NK-92 (cell line): ENCODE data around the gene LGSN.
"Not testable (repeated sequence)": the region's sequence is repeated elsewhere in the genome, so short reads cannot be mapped to it uniquely, and the experiment has no call there.

Experiments used
- DNase-seq: peaks from one replicate; lab custom pipeline; 2025; ENCODE audit not compliant: unreplicated experiment; lab: John Stamatoyannopoulos, UW

The LGSN gene

GRCh38 chr6:63307581-63308246 is 12.1 kb downstream of the LGSN start:
- DNase-seq, result no peak

- no peak for DNase-seq
Observed at GRCh38 chr6:63306420-63306819, 13.4 kb downstream of the LGSN start.

DNA sequence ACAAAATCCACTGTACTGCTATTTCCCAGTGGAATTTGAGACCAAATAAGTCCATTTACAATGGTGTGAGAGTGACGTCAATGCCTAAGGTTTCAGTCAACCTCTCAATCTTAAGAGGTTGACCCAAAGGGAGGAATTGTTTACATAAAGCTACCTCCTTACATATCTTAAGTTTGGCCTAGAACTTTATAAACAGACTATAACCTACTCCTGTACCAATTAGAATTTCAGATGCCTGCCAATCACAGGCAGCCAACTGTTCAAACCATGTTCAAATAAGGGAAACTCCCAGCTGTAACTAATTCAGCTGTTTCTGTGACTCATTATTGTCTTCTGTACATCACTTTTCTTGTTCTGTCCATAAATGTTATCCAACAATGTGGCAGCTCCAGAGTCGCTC is 14.5 kb downstream of the LGSN start:
- DNase-seq, result no peak

GRCh38 chr6:63303476-63303875 is 16.3 kb downstream of the LGSN start:
- no peak for DNase-seq

DNA sequence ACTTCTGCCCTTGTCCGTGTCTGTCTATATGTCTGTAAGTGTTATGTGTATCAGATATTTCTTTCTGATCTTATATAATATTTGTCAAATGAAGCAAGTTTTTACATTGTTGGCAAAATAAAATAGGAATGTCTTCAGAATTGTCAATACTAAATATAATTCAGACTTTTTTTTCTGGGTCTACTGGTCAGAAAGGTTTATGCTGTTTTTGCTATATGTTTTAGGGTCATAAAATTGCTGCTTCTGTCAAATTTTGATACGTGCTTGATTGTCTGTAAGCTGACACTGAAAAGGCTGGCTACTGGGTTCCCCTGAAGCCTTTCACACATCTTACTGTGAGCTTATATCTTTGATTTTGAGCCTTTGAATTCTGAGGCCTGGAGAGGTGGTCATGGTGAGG is 20.1 kb downstream of the LGSN start:
- no peak for DNase-seq

DNA sequence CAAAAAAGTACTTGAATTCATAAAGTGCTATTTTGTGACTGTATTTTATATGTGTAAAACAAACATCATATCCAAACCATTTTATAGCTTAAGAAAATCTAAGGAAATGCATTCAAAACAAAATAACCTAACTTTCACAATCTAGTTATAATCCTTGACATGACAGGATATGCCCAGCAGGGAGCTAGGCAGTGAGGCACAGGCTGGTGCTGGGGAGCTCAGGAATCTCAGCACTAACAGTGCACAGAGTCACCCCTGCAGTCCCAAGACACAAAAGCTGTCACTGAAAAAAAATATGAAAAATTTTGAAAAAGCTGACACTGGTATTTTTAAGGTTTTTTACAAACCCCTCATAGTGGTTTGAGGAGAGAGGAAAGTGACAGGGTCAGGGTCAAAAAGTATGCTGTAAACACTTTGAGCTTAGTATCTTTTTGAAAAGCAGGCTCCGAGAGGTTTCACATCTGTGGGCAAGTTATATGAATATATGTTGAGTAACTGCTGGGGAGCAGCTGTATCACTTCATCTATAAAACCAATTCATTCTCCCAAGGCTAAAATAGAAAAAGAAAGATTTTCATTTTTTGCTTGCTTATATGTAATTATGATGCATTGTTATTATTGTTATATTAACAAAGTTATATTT is 24.1 kb downstream of the LGSN start:
- DNase-seq, result no peak

GRCh38 chr6:63290492-63291058 is 29.2 kb downstream of the LGSN start:
- DNase-seq, result no peak

- no peak for DNase-seq
Observed at GRCh38 chr6:63289269-63289872, 30.4 kb downstream of the LGSN start.

- no peak for DNase-seq
Observed at GRCh38 chr6:63280639-63281180, 39.1 kb downstream of the LGSN start.

GRCh38 chr6:63278916-63279315 is 40.9 kb downstream of the LGSN start:
- no peak for DNase-seq

DNA sequence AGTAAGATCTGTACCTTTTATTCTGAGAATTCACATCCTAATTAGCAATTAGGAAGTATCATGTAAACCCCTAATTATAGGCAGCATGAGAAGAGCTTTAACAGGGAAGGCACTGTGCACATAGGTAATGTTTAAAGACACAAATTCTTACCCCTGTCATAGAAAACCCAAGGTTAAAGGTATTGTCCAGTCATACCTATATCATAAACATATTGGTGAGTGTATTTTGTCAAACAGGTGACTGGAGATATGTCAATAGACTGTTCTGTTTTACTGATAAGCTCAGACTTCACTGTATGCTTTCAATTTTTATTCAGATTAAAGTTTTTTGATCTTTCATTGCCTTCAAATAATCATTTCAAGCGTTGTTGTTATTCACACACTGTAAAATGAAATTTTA is 43.8 kb downstream of the LGSN start:
- DNase-seq, result no peak

GRCh38 chr6:63274795-63275430 is 44.9 kb downstream of the LGSN start:
- not testable (repeated sequence) for DNase-seq

DNA sequence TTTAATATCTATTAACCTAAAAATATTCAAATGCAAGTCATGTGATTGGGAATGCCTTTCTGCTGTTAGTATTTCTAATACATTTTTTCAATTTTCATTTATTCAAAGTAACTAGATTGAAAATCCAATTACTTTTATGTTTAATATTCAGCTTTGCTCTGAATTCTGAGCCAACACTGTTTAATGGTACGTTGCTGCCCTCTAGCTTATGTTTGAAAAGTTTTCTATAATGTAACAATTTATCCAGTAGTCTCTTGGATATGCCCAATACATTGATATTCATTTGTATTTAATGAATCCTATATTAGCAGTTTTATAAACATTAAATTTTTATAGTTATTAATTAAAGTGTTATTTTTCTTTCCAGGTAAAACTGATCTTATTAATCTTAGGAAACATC is 47.4 kb downstream of the LGSN start:
- DNase-seq, result no peak

GRCh38 chr6:63269470-63269869 is 50.3 kb downstream of the LGSN start:
- DNase-seq, result no peak

- DNase-seq, result no peak
Observed at GRCh38 chr6:63268574-63268973, 51.2 kb downstream of the LGSN start.

DNA sequence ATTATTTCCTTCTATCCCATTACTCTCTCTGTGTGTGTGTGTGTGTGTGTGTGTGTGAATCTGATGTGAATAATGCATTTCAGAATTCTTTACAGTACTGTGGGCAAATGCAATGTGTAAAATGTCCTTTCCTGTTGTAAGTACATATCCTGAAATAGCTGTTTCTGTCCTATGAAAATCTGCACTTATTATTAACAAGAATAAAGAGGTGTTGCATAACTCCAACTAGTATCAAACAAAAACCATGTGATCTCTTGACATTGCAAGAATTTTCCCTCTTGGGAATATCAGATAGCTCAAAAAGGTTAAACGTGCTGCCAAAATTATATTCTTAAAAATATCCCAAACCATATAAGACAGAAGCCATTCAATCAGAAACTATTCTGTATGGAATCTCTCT is 52.0 kb downstream of the LGSN start:
- DNase-seq, result no peak

DNA sequence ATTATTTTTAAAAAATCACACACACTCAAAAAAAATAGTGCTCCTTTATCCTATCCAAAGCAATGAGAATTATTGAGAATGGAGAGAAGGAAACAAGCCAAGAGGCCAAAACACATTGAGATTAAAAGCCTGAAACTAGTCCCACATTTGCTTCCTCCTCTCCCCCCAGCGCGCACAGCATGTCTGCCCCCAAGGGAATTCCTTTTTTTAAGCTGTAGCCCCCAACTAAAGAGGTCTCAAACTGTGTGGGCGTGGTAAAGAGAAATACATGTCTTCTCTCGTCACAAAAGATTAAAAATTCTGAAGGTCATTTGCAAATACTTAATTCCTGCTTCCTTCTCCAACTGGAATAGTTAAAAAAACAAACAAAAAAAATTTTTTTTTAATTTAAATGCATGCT is 52.7 kb downstream of the LGSN start:
- DNase-seq, result no peak

DNA sequence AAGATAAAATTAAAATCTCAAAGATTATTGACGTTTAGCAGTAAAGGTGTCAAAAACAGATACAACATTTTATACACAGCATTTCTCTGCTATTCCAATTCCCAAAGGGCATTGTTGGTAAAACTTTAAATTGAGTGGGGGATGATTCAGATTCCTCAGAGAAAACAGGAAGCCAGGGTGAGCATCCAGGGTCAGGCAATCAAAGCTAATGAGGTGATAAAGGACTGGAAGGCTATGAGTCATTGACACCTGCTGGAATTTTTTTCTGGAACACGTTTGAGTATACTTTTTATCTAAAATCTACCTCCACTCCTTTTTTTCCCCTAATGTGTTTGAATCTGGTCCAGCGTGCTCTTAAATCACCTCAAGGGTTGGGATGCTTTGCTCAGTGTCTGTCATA is 56.3 kb downstream of the LGSN start:
- no peak for DNase-seq

- no peak for DNase-seq
Observed at GRCh38 chr6:63261820-63262219, 58.0 kb downstream of the LGSN start.

GRCh38 chr6:63259153-63259552 is 60.6 kb downstream of the LGSN start:
- DNase-seq, result no peak

DNA sequence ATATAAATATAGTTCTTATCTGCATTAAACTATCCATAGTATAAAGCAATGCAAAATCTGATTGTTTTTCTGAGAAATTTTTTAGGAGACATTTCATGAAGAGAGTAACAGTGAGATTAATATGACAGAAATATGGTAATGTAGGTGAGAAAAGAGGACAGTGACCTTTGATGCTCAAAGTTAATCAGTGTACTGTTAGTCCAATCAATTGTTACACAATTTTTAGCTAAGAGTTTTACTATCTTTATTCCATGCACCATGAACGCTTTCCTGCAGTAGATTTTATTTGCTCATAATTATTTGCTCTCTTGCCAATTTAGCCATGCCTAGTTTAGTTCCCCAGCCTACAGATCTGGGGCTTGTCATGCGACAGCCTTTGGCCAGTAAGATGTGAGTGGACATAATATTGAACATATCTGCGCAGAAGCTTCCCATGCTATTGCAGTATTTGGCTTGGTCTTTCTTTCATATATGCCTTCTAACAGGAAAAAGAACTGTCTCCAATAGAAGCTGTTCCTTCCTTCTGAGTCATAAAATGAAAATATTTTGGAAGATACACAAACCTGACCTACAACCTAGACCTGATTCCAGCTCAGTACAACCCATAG is 69.8 kb downstream of the LGSN start:
- DNase-seq, result no peak
